ENCODE data around the gene ZNF263. TPM values are rescaled to one million over a fixed set of nuclear protein-coding genes. Genes with fewer than 3 reads are reported as not detected.
A peak's percentile ranks its signal among the peaks of the same experiment; 100 is the strongest.

ZNF263 gene
- total RNA-seq, 1 donor from 2014 or later, result 34.7 TPM

GRCh38 chr16:3295783-3296182, 12.5 kb downstream of the ZNF263 start:
- Mint-ChIP-seq H3K27me3 (ENCODE audit: low read depth, unreplicated experiment) (no peaks in the 10 kb centered on the region), H3K4me1 (ENCODE audit: low read depth, unreplicated experiment) (peaks cover 11% of the 10 kb centered on the region), H3K27ac (ENCODE audit: unreplicated experiment) (no peak overlapping the region), H3K36me3 (ENCODE audit: low read depth, unreplicated experiment) (peaks cover 66% of the 10 kb centered on the region), H3K9me3 (ENCODE audit: unreplicated experiment) (peaks cover 50% of the 10 kb centered on the region), H3K4me3 (ENCODE audit: unreplicated experiment) (no peak overlapping the region)
- Histone ChIP-seq H3K4me3 (ENCODE audit: insufficient read depth, low read depth, low read length) (no peak overlapping the region), H4K20me1 (ENCODE audit: insufficient read depth, low read length) (peaks cover 25% of the 10 kb centered on the region), H3K4me2 (ENCODE audit: low read length) (no peak overlapping the region), H3K4me1 (ENCODE audit: insufficient read depth, low read length) (no peaks in the 10 kb centered on the region), H3K79me2 (ENCODE audit: insufficient read depth, low read length) (peaks cover 31% of the 10 kb centered on the region), H2AFZ (ENCODE audit: low read depth, low read length) (no peak overlapping the region), H3K9me3 (ENCODE audit: insufficient read depth, low read depth, low read length) (peaks cover 41% of the 10 kb centered on the region), H3K27ac (ENCODE audit: low read depth, low read length) (no peak overlapping the region), H3K9ac (ENCODE audit: low read length) (no peak overlapping the region), H3K36me3 (ENCODE audit: insufficient read depth, low read length) (peaks cover 23% of the 10 kb centered on the region), H3K27me3 (ENCODE audit: insufficient read depth, low read length) (no peaks in the 10 kb centered on the region)
- DNase-seq (ENCODE audit: low read depth), result no peak
- TF ChIP-seq CTCF (IDR thresholded peaks at IDR 0.05; ENCODE audit: insufficient read depth, low read depth, low read length), result no peak
- TF ChIP-seq EZH2 (IDR thresholded peaks at IDR 0.05; ENCODE audit: insufficient read depth, low read length), result no peak
- FAIRE-seq, result no peak

- H3K27ac Mint-ChIP-seq (ENCODE audit: unreplicated experiment), result peak overlapping the region; percentile 72
- no peaks in the 10 kb centered on the region for H3K27me3 Mint-ChIP-seq (ENCODE audit: low read depth, unreplicated experiment)
- H3K9me3 Mint-ChIP-seq (ENCODE audit: unreplicated experiment), result peaks cover 30% of the 10 kb centered on the region
- Histone ChIP-seq H4K20me1 (ENCODE audit: insufficient read depth, low read length) (peaks cover 4% of the 10 kb centered on the region), H3K4me2 (ENCODE audit: low read length) (peak overlapping the region; percentile 91), H3K4me1 (ENCODE audit: insufficient read depth, low read length) (peaks cover 4% of the 10 kb centered on the region), H3K27ac (ENCODE audit: low read depth, low read length) (peak overlapping the region; percentile 84), H3K9me3 (ENCODE audit: insufficient read depth, low read depth, low read length) (peaks cover 20% of the 10 kb centered on the region), H2AFZ (ENCODE audit: low read depth, low read length) (peak overlapping the region; percentile 100), H3K4me3 (ENCODE audit: insufficient read depth, low read depth, low read length) (peak overlapping the region; percentile 68), H3K79me2 (ENCODE audit: insufficient read depth, low read length) (peaks cover 38% of the 10 kb centered on the region), H3K36me3 (ENCODE audit: insufficient read depth, low read length) (peaks cover 21% of the 10 kb centered on the region), H3K9ac (ENCODE audit: low read length) (peak overlapping the region; percentile 83), H3K27me3 (ENCODE audit: insufficient read depth, low read length) (no peaks in the 10 kb centered on the region)
- no peak for TF ChIP-seq CTCF (IDR thresholded peaks at IDR 0.05; ENCODE audit: insufficient read depth, low read depth, low read length)
- no peak for TF ChIP-seq EZH2 (IDR thresholded peaks at IDR 0.05; ENCODE audit: insufficient read depth, low read length)
- H3K4me1 Mint-ChIP-seq (ENCODE audit: low read depth, unreplicated experiment), result peaks cover 6% of the 10 kb centered on the region
- H3K4me3 Mint-ChIP-seq (ENCODE audit: unreplicated experiment), result peak overlapping the region; percentile 91
- peaks cover 47% of the 10 kb centered on the region for H3K36me3 Mint-ChIP-seq (ENCODE audit: low read depth, unreplicated experiment)
- DNase-seq (ENCODE audit: low read depth) (peak; percentile 16), FAIRE-seq (no peak)
Measured at GRCh38 chr16:3304370-3304769, 21.1 kb downstream of the ZNF263 start.

Data from astrocyte (in vitro differentiated cells and primary cell).